ENCODE data around the gene METTL6.
A peak's percentile ranks its signal among the peaks of the same experiment; 100 is the strongest.

Gene METTL6

DNA sequence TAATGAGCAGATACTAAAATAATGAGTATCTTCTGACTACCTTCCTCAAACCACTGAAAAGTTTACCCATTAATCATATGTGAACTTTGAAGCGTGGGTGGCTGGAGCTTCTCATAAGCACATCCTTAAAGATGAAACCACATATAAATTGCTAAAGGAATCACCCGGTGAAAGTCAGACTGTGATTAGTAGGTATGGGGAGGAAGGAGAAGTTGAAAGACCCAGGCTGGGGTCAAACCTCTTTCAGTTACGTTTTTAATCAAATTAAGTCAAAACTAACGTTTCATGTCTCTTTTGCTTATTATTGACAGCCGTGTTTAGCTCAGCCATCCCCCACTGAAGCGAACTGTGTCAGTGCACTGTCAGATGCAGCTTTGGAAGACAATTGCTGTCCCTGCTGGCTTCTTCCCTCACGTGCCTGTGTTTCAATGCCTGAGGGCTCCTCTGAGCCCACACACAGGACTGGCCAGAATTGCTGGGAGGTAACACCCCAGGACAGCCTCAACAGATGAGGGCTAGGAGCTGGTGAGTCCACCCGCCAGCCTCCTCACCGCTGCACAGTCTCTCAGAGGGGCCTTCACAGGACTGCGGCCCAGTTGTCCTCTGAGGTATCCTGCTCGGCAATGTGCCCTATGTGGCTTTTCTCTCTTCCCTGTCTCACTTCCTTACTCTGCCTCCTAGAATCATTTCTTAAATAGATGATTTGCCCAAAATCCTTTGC is 65.7 kb downstream of the METTL6 start:
- peak; percentile 98 for DNase-seq

DNA sequence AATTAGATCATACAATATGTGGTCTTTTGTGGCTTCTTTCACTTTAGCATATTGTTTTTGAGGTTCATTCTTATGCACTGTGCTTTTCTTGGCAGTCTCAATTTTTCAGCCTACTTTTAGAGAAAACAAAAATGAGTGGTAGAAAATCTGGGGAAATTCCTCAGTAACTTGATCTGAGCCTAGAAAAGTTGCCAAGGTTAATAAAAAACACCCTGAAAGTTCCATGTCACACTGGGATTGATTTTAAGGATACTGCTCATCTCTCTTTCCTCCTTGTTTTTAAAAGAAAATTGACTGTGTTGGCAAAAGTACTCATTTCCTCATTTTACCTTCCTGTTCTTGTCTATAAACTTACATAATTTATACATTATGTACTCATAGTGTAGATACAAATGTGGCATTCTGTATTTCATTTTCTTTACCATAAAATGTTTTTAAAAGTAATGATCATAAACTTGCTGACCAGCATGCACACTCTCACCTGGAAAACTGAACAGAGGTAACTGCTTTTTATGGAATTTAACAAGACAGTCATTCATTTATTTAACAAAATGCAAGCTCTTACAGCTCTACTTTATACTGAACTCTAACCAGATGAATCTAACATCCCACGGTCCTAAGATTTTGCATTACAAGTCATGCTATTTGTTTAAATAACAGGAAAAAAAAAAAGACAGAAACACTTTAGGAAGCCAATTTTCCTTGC is 66.4 kb downstream of the METTL6 start:
- peak; percentile 77 for DNase-seq

All from inflammatory macrophage treated with lipopolysaccharide for 4 hours (primary cell).